ENCODE measurements around the gene SUSD4. TPM values are rescaled to one million over a fixed set of nuclear protein-coding genes. Genes with fewer than 3 reads are reported as not detected.
A peak's percentile ranks its signal among the peaks of the same experiment; 100 is the strongest.

SUSD4 gene
- total RNA-seq, 4 donors from 2014 or later, result 2.2 to 5.3 (median 2.5) TPM

GRCh38 chr1:223341121-223341520 is 22.9 kb downstream of the SUSD4 start:
- TF ChIP-seq POLR2AphosphoS5 (IDR thresholded peaks at IDR 0.05), result peak; percentile 44
- no peak for TF ChIP-seq POLR2A (IDR thresholded peaks at IDR 0.05)
- TF ChIP-seq, protein P1, sequence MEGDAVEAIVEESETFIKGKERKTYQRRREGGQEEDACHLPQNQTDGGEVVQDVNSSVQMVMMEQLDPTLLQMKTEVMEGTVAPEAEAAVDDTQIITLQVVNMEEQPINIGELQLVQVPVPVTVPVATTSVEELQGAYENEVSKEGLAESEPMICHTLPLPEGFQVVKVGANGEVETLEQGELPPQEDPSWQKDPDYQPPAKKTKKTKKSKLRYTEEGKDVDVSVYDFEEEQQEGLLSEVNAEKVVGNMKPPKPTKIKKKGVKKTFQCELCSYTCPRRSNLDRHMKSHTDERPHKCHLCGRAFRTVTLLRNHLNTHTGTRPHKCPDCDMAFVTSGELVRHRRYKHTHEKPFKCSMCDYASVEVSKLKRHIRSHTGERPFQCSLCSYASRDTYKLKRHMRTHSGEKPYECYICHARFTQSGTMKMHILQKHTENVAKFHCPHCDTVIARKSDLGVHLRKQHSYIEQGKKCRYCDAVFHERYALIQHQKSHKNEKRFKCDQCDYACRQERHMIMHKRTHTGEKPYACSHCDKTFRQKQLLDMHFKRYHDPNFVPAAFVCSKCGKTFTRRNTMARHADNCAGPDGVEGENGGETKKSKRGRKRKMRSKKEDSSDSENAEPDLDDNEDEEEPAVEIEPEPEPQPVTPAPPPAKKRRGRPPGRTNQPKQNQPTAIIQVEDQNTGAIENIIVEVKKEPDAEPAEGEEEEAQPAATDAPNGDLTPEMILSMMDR (IDR thresholded peaks at IDR 0.05), result no peak
- TF ChIP-seq EP300 (IDR thresholded peaks at IDR 0.05), result no peak
- no peaks in the 10 kb centered on the region for H3K36me3 ChIP-seq
- no peaks in the 10 kb centered on the region for H3K27me3 ChIP-seq
- H3K4me3 ChIP-seq, result no peak overlapping the region
- peaks cover 0 to 14% (median 0%) of the 10 kb centered on the region in 3 donors for H3K4me1 ChIP-seq
- H3K9me3 ChIP-seq, result no peaks in the 10 kb centered on the region
- peak; percentile 59 for ATAC-seq
- no CpG with 5 or more reads among the region's 7 CpGs for WGBS, 2 donors (ENCODE audit: low coverage in 1 of 2)
- H3K27ac ChIP-seq, result peak overlapping the region in 3 of 4 donors; percentile 47 to 58 (median 55)

DNA sequence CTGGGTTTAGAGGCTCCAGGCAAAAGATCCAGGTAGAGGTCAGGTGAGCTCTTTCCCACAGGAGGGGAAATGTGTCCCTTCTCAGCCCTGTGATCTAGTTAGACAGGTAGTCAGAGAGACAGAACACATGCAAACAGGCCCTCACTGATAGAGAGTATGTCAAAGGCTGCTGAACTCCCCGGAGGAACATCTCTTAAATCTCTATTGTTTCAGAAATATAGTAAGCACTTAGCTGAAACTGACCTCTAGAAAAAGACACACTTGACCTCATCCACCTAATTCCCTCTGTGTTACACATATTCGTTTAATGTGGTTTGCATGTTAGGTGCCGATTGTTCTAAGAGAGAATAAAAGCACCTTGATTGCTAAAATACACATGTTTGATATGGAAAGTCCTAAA is 23.3 kb downstream of the SUSD4 start:
- H3K4me1 ChIP-seq, result peaks cover 0 to 14% (median 0%) of the 10 kb centered on the region in 3 donors
- H3K27me3 ChIP-seq, result no peaks in the 10 kb centered on the region
- H3K36me3 ChIP-seq, result no peaks in the 10 kb centered on the region
- no peaks in the 10 kb centered on the region for H3K9me3 ChIP-seq
- H3K4me3 ChIP-seq, result no peak overlapping the region
- 70% methylated on average over 3 of the region's 3 CpGs for WGBS, 2 donors (ENCODE audit: low coverage in 1 of 2)
- no peak for ATAC-seq
- TF ChIP-seq EP300 (IDR thresholded peaks at IDR 0.05) (no peak), POLR2A (IDR thresholded peaks at IDR 0.05) (no peak), POLR2AphosphoS5 (IDR thresholded peaks at IDR 0.05) (no peak)
- TF ChIP-seq, protein P1 (IDR thresholded peaks at IDR 0.05), result no peak
- H3K27ac ChIP-seq, result peak overlapping the region in 3 of 4 donors; percentile 20 to 58 (median 55)

- Histone ChIP-seq H3K36me3 (no peaks in the 10 kb centered on the region), H3K4me3 (no peak overlapping the region), H3K9me3 (no peaks in the 10 kb centered on the region), H3K27me3 (no peaks in the 10 kb centered on the region), H3K4me1 (peaks cover 0 to 14% (median 0%) of the 10 kb centered on the region in 3 donors), H3K27ac (no peak overlapping the region)
- WGBS, 2 donors (ENCODE audit: low coverage in 1 of 2), result 89 to 100% methylated on average over 2 to 5 of the region's 7 CpGs
- TF ChIP-seq POLR2A (IDR thresholded peaks at IDR 0.05), result no peak
- no peak for TF ChIP-seq POLR2AphosphoS5 (IDR thresholded peaks at IDR 0.05)
- TF ChIP-seq, protein P1 (IDR thresholded peaks at IDR 0.05), result no peak
- no peak for TF ChIP-seq EP300 (IDR thresholded peaks at IDR 0.05)
- no peak for ATAC-seq
Observed at GRCh38 chr1:223339861-223340260, 24.1 kb downstream of the SUSD4 start.

- H3K9me3 ChIP-seq, result no peaks in the 10 kb centered on the region
- no peak for ATAC-seq
- TF ChIP-seq EP300 (IDR thresholded peaks at IDR 0.05) (no peak), POLR2AphosphoS5 (IDR thresholded peaks at IDR 0.05) (no peak), POLR2A (IDR thresholded peaks at IDR 0.05) (no peak)
- TF ChIP-seq, protein P1 (IDR thresholded peaks at IDR 0.05), result no peak
- no peak overlapping the region for H3K27ac ChIP-seq
- 73 to 81% methylated on average over 5 to 7 of the region's 12 CpGs for WGBS, 2 donors (ENCODE audit: low coverage in 1 of 2)
- H3K4me1 ChIP-seq, result peaks cover 0 to 14% (median 0%) of the 10 kb centered on the region in 3 donors
- H3K4me3 ChIP-seq, result no peak overlapping the region
- H3K36me3 ChIP-seq, result no peaks in the 10 kb centered on the region
- H3K27me3 ChIP-seq, result no peaks in the 10 kb centered on the region
Observed at GRCh38 chr1:223338811-223339746, 24.9 kb downstream of the SUSD4 start.

All from gastroesophageal sphincter (tissue), 4 donors.